ENCODE measurements around the gene FAM118B.

Gene FAM118B

GRCh38 chr11:126186708-126187529, 24.7 kb upstream of the FAM118B start:
- no peak for DNase-seq (ENCODE audit: low read depth, low spot score)

- DNase-seq (ENCODE audit: low read depth, low spot score), result no peak
Observed at GRCh38 chr11:126188332-126189108, 23.1 kb upstream of the FAM118B start.

- DNase-seq (ENCODE audit: low read depth, low spot score), result no peak
Observed at GRCh38 chr11:126189109-126189929, 22.3 kb upstream of the FAM118B start.

- no peak for DNase-seq (ENCODE audit: low read depth, low spot score)
Observed at GRCh38 chr11:126190792-126191191, 20.8 kb upstream of the FAM118B start.

- DNase-seq (ENCODE audit: low read depth, low spot score), result no peak
Observed at GRCh38 chr11:126191379-126192073, 20.1 kb upstream of the FAM118B start.

- DNase-seq (ENCODE audit: low read depth, low spot score), result no peak
Observed at GRCh38 chr11:126192361-126192760, 19.2 kb upstream of the FAM118B start.

GRCh38 chr11:126193038-126193478, 18.5 kb upstream of the FAM118B start:
- DNase-seq (ENCODE audit: low read depth, low spot score), result no peak

GRCh38 chr11:126194121-126194543, 17.4 kb upstream of the FAM118B start:
- DNase-seq (ENCODE audit: low read depth, low spot score), result peak; percentile 41

- DNase-seq (ENCODE audit: low read depth, low spot score), result no peak
Observed at GRCh38 chr11:126195119-126195518, 16.5 kb upstream of the FAM118B start.

GRCh38 chr11:126197277-126197939, 14.2 kb upstream of the FAM118B start:
- no peak for DNase-seq (ENCODE audit: low read depth, low spot score)

- no peak for DNase-seq (ENCODE audit: low read depth, low spot score)
Observed at GRCh38 chr11:126198648-126199047, 12.9 kb upstream of the FAM118B start.

- no peak for DNase-seq (ENCODE audit: low read depth, low spot score)
Observed at GRCh38 chr11:126202646-126203359, 8.8 kb upstream of the FAM118B start.

- DNase-seq (ENCODE audit: low read depth, low spot score), result no peak
Observed at GRCh38 chr11:126205359-126205758, 6.2 kb upstream of the FAM118B start.

- no peak for DNase-seq (ENCODE audit: low read depth, low spot score)
Observed at GRCh38 chr11:126207896-126208295, 3.7 kb upstream of the FAM118B start.

- no peak for DNase-seq (ENCODE audit: low read depth, low spot score)
Observed at GRCh38 chr11:126210871-126211235, 729 bp upstream of the FAM118B start.

- no peak for DNase-seq (ENCODE audit: low read depth, low spot score)
Observed at GRCh38 chr11:126212089-126212660, 593 bp downstream of the FAM118B start.

GRCh38 chr11:126214441-126214840, 2.9 kb downstream of the FAM118B start:
- DNase-seq (ENCODE audit: low read depth, low spot score), result no peak

GRCh38 chr11:126214841-126215240, 3.3 kb downstream of the FAM118B start:
- DNase-seq (ENCODE audit: low read depth, low spot score), result no peak

- no peak for DNase-seq (ENCODE audit: low read depth, low spot score)
Observed at GRCh38 chr11:126216526-126217305, 5.1 kb downstream of the FAM118B start.

Data from smooth muscle cell of the brain vasculature (primary cell).